ENCODE data around the gene MYO3A.

GRCh38 chr10:26090762-26091161 lies 156.7 kb downstream of the MYO3A start:
- TF ChIP-seq YY1 (IDR thresholded peaks at IDR 0.05; ENCODE audit: insufficient read depth, insufficient read length) (no peak), SUZ12 (IDR thresholded peaks at IDR 0.05; ENCODE audit: extremely low read depth, insufficient read depth, insufficient read length) (no peak)

Measured in NT2/D1 (cell line).